A673 (cell line): ENCODE results near the gene LHFPL6. TPM values are rescaled to one million over a fixed set of nuclear protein-coding genes. Genes with fewer than 3 reads are reported as not detected.

Experiments
- BruUV-seq: library from RNA; stranded (reverse); fragments of 400-500 nt; replicated peaks from 2 replicates; lab custom pipeline; 2021; lab: Mats Ljungman, UMichigan
- CTCF ChIA-PET: fragments of 300-600 bp; sonication (Branson Sonifier 250); formaldehyde crosslinking; loops from one replicate; lab custom pipeline; 2022; ENCODE audit warnings: antibody characterized with exemption; lab: Charles Lee
- POLR2A ChIA-PET: fragments of 300-600 bp; sonication (Branson Sonifier 250); formaldehyde crosslinking; loops from one replicate; lab custom pipeline; 2022; ENCODE audit warnings: antibody characterized with exemption; ENCODE audit not compliant: low non-redundant PET; lab: Charles Lee
- DNase-seq: peaks from one replicate; pipeline ENCODE4 v3.0.0-alpha.2; 2015; ENCODE audit warnings: low spot score
- H3K27ac ChIP-seq: fragments of 200-600 bp; sonication (generic); 2 replicates; pipeline ENCODE4 v1.5.1; 2016; ENCODE audit warnings: mixed run types, low read depth, mild to moderate bottlenecking, mixed read lengths, antibody characterized with exemption, low read length; ENCODE audit not compliant: poor library complexity, severe bottlenecking
- H3K27me3 ChIP-seq: fragments of 200-600 bp; sonication (generic); replicated peaks from 2 replicates; pipeline ENCODE4 v1.6.1; 2017; ENCODE audit warnings: mixed run types, low read depth, mild to moderate bottlenecking, mixed read lengths, antibody characterized with exemption, low read length; ENCODE audit not compliant: insufficient read depth, poor library complexity
- H3K36me3 ChIP-seq: fragments of 200-600 bp; sonication (generic); 2 replicates; pipeline ENCODE4 v1.6.1; 2016; ENCODE audit warnings: mixed run types, mild to moderate bottlenecking, mixed read lengths, antibody characterized with exemption, low read length; ENCODE audit not compliant: insufficient read depth, poor library complexity, severe bottlenecking
- H3K4me1 ChIP-seq: fragments of 200-600 bp; sonication (generic); 2 replicates; pipeline ENCODE4 v1.6.1; 2017; ENCODE audit warnings: mixed run types, mild to moderate bottlenecking, mixed read lengths, antibody characterized with exemption, low read length; ENCODE audit not compliant: insufficient read depth, poor library complexity, severe bottlenecking
- H3K4me3 ChIP-seq: fragments of 200-600 bp; sonication (generic); 2 replicates; pipeline ENCODE4 v1.5.1; 2016; ENCODE audit warnings: low read depth, mixed run types, mild to moderate bottlenecking, mixed read lengths, low read length; ENCODE audit not compliant: poor library complexity, severe bottlenecking
- H3K9me3 ChIP-seq: fragments of 200-600 bp; sonication (generic); 2 replicates; pipeline ENCODE4 v1.6.1; 2016; ENCODE audit warnings: mixed run types, low read depth, mild to moderate bottlenecking, mixed read lengths, antibody characterized with exemption, low read length; ENCODE audit not compliant: poor library complexity, severe bottlenecking
- EZH2 ChIP-seq: fragments of 200-600 bp; sonication (generic); IDR thresholded peaks from 2 replicates; pipeline ENCODE4 v1.6.1; 2017; ENCODE audit warnings: borderline replicate concordance, low read depth, mild to moderate bottlenecking, mixed read lengths, antibody characterized with exemption, low read length; ENCODE audit not compliant: poor library complexity, severe bottlenecking
- intact Hi-C: fragments of 100-400 bp; cut with micrococcal nuclease; formaldehyde crosslinking; loops from one replicate; pipeline ENCODE4 v1.10.0; 2022; ENCODE audit not compliant: unreplicated experiment
- total RNA-seq: library from RNA; stranded (reverse); gene quantifications from 2 replicates; pipeline ENCODE4 v1.2.3, GENCODE V29; 2021
- TF ChIP-seq, protein P1 (sequence below): fragments of 300-800, 200-600 bp; sonication (generic); conservative IDR thresholded peaks from 2 replicates; pipeline ENCODE4 v1.5.1; 2017; ENCODE audit warnings: low read depth, mild to moderate bottlenecking, antibody characterized with exemption, low read length, moderate library complexity, mixed read lengths

The LHFPL6 gene
- total RNA-seq, 1 experiment from 2014 or later = 63.9 TPM

DNA sequence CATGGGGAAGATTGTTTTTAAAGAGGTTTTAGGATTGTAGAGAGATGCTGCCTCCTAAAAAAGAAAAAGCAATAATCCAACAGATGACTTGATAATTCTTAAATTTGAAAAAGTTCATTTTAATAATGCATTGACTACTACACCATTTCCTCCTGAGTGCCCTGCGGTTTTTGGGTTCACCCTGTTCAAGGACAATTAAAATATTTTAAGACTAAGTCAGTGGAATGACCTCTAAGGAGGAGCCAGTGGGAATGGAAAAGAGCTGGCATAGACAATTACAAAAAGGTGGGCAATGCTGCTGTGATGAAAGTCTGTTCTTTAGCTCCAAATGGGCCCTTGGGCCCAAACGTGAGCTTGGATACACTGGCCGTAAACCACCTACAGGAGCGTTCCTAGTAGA, 217.8 kb downstream of the LHFPL6 start:
- H3K4me1 ChIP-seq = peaks cover 38% of the 10 kb centered on the region
- no peaks in the 10 kb centered on the region for H3K9me3 ChIP-seq
- intact Hi-C loops = no loop called here
- BruUV-seq = no TSS peak
- no peaks in the 10 kb centered on the region for H3K27me3 ChIP-seq
- POLR2A ChIA-PET = interaction anchor here (0.5 kb wide), 1 partner anchor 337 kb away, joined by 3 read pairs; no protein-coding TSS in a partner anchor
- DNase-seq = no peak
- TF ChIP-seq, protein P1, sequence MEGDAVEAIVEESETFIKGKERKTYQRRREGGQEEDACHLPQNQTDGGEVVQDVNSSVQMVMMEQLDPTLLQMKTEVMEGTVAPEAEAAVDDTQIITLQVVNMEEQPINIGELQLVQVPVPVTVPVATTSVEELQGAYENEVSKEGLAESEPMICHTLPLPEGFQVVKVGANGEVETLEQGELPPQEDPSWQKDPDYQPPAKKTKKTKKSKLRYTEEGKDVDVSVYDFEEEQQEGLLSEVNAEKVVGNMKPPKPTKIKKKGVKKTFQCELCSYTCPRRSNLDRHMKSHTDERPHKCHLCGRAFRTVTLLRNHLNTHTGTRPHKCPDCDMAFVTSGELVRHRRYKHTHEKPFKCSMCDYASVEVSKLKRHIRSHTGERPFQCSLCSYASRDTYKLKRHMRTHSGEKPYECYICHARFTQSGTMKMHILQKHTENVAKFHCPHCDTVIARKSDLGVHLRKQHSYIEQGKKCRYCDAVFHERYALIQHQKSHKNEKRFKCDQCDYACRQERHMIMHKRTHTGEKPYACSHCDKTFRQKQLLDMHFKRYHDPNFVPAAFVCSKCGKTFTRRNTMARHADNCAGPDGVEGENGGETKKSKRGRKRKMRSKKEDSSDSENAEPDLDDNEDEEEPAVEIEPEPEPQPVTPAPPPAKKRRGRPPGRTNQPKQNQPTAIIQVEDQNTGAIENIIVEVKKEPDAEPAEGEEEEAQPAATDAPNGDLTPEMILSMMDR = no peak
- no peak for TF ChIP-seq EZH2
- peak overlapping the region; percentile 38 for H3K27ac ChIP-seq
- no peak overlapping the region for H3K4me3 ChIP-seq
- peaks cover 5% of the 10 kb centered on the region for H3K36me3 ChIP-seq
- CTCF ChIA-PET = no interaction called here

DNA sequence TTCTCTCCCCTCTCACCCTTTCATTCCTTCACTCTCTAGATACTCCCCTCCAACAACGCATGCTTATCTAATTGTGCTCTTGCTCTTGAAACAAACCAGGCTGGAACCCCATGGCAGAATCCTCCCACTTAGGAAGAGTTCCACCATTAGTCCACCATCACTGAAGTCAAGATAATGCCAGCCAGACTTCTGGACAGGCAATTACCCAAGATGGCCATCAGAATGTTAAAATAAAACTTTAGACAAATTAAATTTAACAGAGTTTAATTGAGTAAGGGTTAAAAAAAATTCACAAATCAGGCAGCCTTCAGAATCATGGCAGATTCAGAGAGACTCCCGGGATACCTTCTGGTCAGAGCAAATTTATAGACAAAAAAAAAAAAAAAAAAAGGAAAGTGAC, 221.5 kb downstream of the LHFPL6 start:
- H3K4me3 ChIP-seq = no peak overlapping the region
- DNase-seq = no peak
- no TSS peak for BruUV-seq
- ChIA-PET POLR2A (no interaction called here), CTCF (no interaction called here)
- H3K27ac ChIP-seq = no peak overlapping the region
- no peaks in the 10 kb centered on the region for H3K27me3 ChIP-seq
- TF ChIP-seq EZH2 = no peak
- TF ChIP-seq, protein P1 = no peak
- H3K9me3 ChIP-seq = no peaks in the 10 kb centered on the region
- peaks cover 68% of the 10 kb centered on the region for H3K4me1 ChIP-seq
- H3K36me3 ChIP-seq = peaks cover 5% of the 10 kb centered on the region
- intact Hi-C loops = no loop called here

DNA sequence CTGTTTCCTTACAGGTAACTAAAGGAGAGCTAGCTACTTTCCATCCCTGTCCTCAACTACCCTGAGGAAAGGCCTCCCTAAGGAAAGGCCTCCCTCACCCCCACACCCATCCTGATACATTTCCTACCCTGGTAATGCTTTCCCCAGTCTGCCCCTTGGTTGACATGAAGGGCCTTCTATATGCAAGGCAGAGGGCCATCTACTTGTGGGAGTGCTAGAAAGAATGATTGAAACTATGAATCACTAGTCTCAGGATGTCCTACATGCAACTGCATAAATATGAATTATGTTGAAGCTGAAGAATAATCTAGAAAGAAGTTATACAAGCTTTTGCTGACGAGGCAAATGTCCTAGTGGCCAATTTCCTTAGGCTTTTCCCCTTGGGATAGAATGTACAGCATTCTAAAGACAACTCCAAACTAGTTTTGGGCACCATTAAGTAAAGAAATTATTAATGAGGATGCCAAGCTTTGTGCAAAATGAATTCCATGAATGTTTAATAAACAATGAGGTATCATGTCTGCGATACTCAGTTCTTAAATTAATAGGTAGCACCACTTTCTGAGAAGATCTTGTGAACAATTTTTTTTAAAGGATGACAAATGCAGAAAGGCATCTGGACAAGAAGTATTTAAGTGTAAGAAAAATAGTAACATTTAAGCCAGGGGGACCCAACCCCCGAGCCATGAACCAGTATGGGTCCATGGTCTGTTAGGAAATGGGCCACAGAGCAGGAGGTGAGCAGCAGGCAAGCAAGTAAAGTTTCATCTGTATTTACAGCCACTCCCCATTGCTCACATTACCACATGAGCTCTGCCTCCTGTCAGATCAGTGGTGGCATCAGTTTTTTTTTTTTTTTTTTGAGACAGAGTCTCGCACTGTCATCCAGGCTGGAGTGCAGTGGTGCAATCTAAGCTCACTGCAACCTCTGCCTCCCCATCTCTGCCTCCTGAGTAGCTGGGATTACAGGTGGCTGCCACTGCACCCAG, 223.0 kb downstream of the LHFPL6 start:
- no TSS peak for BruUV-seq
- Histone ChIP-seq H3K27me3 (no peaks in the 10 kb centered on the region), H3K27ac (peak overlapping the region; percentile 15), H3K36me3 (peaks cover 5% of the 10 kb centered on the region), H3K4me1 (peaks cover 68% of the 10 kb centered on the region), H3K9me3 (no peaks in the 10 kb centered on the region), H3K4me3 (no peak overlapping the region)
- no peak for DNase-seq
- ChIA-PET CTCF (interaction anchor here (0.6 kb wide), 1 partner anchor 35 kb away, joined by 5 read pairs; no protein-coding TSS in a partner anchor), POLR2A (no interaction called here)
- intact Hi-C loops = no loop called here
- TF ChIP-seq EZH2 = no peak
- TF ChIP-seq, protein P1 = no peak
